AG04449 (cell line): ENCODE measurements around the gene PCID2.
A peak's percentile ranks its signal among the peaks of the same experiment; 100 is the strongest.

Experiments used
- CTCF ChIA-PET: fragments of 350-600 bp; formaldehyde crosslinking; extraction: SDS; loops from one replicate; lab custom pipeline; 2021; ENCODE audit warnings: antibody characterized with exemption; lab: Yijun Ruan, JAX
- POLR2A ChIA-PET: fragments of 400-600, 350-600 bp; formaldehyde crosslinking; extraction: SDS; loops from one replicate; lab custom pipeline; 2020; ENCODE audit warnings: antibody characterized with exemption, inconsistent platforms; lab: Yijun Ruan, JAX
- DNase-seq: peaks from one replicate; pipeline ENCODE4 v3.0.0-alpha.2; 2010; ENCODE audit warnings: low read depth, low spot score
- H3K4me3 ChIP-seq: 2 replicates; pipeline ENCODE4 v1.5.1; 2011; ENCODE audit warnings: low read depth, mild to moderate bottlenecking, control low read depth, low read length
- TF ChIP-seq, protein P1 (sequence below): IDR thresholded peaks from one replicate; pipeline ENCODE4 v1.5.1; 2011; ENCODE audit warnings: mild to moderate bottlenecking, moderate library complexity, low read length, control low read depth, inconsistent platforms; ENCODE audit not compliant: insufficient read depth; ENCODE audit errors: missing control alignments

PCID2 gene

GRCh38 chr13:113195360-113195759 is 13.1 kb downstream of the PCID2 start:
- POLR2A ChIA-PET: no interaction called here
- H3K4me3 ChIP-seq: no peak overlapping the region
- CTCF ChIA-PET: no interaction called here
- no peak for DNase-seq
- TF ChIP-seq, protein P1, sequence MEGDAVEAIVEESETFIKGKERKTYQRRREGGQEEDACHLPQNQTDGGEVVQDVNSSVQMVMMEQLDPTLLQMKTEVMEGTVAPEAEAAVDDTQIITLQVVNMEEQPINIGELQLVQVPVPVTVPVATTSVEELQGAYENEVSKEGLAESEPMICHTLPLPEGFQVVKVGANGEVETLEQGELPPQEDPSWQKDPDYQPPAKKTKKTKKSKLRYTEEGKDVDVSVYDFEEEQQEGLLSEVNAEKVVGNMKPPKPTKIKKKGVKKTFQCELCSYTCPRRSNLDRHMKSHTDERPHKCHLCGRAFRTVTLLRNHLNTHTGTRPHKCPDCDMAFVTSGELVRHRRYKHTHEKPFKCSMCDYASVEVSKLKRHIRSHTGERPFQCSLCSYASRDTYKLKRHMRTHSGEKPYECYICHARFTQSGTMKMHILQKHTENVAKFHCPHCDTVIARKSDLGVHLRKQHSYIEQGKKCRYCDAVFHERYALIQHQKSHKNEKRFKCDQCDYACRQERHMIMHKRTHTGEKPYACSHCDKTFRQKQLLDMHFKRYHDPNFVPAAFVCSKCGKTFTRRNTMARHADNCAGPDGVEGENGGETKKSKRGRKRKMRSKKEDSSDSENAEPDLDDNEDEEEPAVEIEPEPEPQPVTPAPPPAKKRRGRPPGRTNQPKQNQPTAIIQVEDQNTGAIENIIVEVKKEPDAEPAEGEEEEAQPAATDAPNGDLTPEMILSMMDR: no peak

DNA sequence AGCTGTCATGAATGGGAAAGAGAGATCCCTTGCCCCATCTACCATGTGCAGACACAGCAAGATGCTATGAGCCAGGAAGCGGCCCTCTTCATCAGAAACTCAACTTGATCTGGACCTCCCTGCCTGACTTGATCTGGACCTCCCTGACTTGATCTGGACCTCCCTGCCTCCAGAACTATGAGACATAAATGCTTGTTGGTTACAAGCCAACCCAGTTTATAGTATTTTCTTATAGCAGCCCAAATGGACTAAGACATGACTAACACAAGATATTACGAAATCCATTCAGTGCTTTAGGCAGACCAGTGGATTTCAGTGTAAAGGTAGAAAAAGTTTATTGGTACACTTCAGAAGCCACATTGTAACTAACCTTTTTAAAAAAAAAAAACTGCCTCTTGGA is 15.6 kb downstream of the PCID2 start:
- POLR2A ChIA-PET: no interaction called here
- TF ChIP-seq, protein P1: no peak
- CTCF ChIA-PET: no interaction called here
- DNase-seq: no peak
- no peak overlapping the region for H3K4me3 ChIP-seq

DNA sequence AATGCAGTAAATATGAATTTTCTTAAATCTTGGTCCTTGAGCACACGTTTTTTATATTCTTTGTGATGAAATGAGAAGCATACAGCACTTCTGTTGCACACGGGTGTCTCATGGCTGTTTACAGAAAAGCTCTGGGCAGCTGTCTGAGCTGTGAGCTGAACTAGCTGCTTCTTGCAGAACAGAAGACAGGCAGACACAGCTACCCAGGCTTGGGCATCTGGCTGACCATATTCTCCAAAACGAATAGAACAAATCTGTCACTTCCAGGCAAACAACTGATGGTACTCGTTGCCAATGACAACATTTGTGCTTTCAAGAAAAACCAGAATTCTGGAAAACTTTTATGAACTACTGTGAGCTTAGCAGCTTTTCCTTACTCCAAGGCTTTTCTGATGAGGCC is 16.2 kb downstream of the PCID2 start:
- TF ChIP-seq, protein P1: no peak
- ChIA-PET POLR2A (no interaction called here), CTCF (no interaction called here)
- no peak overlapping the region for H3K4me3 ChIP-seq
- no peak for DNase-seq

DNA sequence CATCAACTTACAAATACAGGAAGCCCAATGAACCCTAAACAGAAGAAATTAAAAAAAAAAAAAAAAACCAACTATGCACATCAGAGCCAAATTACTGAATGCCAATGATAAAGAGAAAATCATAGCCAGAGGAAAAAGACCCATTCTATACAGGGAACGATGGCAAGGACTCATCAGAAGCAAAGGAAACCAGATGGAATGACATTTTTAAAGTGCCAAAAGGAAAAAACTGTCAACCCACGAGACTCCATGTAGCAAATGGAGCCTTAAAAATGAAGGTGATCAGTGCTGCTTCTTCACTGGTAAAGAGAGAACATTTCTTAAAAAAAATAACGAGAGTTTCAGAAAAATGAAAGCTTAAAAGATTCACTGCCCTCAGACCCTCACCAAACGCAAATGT is 18.3 kb downstream of the PCID2 start:
- no peak overlapping the region for H3K4me3 ChIP-seq
- POLR2A ChIA-PET: no interaction called here
- TF ChIP-seq, protein P1: no peak
- CTCF ChIA-PET: interaction anchor here (1.2 kb wide), 1 partner anchor 19 kb away, joined by 3 read pairs; the partner anchor contains the start of genes CUL4A and PCID2
- DNase-seq: no peak

GRCh38 chr13:113187883-113188665 is 20.4 kb downstream of the PCID2 start:
- no peak for DNase-seq
- ChIA-PET CTCF (interaction anchor here (1.3 kb wide), 1 partner anchor 10 kb away, joined by 5 read pairs; no protein-coding TSS in a partner anchor), POLR2A (interaction anchor here (1.0 kb wide), 1 partner anchor 10 kb away, joined by 8 read pairs; no protein-coding TSS in a partner anchor)
- H3K4me3 ChIP-seq: no peak overlapping the region
- TF ChIP-seq, protein P1: no peak

GRCh38 chr13:113187263-113187669 is 21.2 kb downstream of the PCID2 start:
- POLR2A ChIA-PET: interaction anchor here (1.0 kb wide), 2 partner anchors 9 to 23 kb away, joined by 5 to 8 read pairs; partner anchors contain the start of gene CUL4A
- peak; percentile 96 for DNase-seq
- TF ChIP-seq, protein P1: no peak
- CTCF ChIA-PET: interaction anchor here (1.3 kb wide), 2 partner anchors 9 to 12 kb away, joined by 3 to 5 read pairs; no protein-coding TSS in a partner anchor
- peak overlapping the region; percentile 1; the same call in 1 of the 2 replicates for H3K4me3 ChIP-seq
